Skeletal muscle satellite cell (primary cell): ENCODE data around the gene KCTD16.

ENCODE experiments used
- H3K27me3 ChIP-seq: 2 replicates; pipeline ENCODE4 v1.7.0; 2013; ENCODE audit warnings: low read length; ENCODE audit not compliant: control insufficient read depth, insufficient read depth
- H3K36me3 ChIP-seq: 2 replicates; pipeline ENCODE4 v1.7.0; 2013; ENCODE audit warnings: mild to moderate bottlenecking, control low read depth, low read length; ENCODE audit not compliant: insufficient read depth
- H3K4me1 ChIP-seq: 2 replicates; pipeline ENCODE4 v1.7.0; 2013; ENCODE audit warnings: low read length; ENCODE audit not compliant: control insufficient read depth, insufficient read depth
- H3K4me2 ChIP-seq: 2 replicates; pipeline ENCODE4 v1.7.0; 2013; ENCODE audit warnings: mild to moderate bottlenecking, low read length
- H3K4me3 ChIP-seq: 2 replicates; pipeline ENCODE4 v1.7.0; 2013; ENCODE audit warnings: low read length
- H3K9ac ChIP-seq: 2 replicates; pipeline ENCODE4 v1.7.0; 2013; ENCODE audit warnings: mild to moderate bottlenecking, low read depth, low read length, moderate library complexity
- H3K9me3 ChIP-seq: replicated peaks from 2 replicates; pipeline ENCODE4 v1.7.0; 2013; ENCODE audit warnings: mild to moderate bottlenecking, control low read depth, low read length

Gene KCTD16

GRCh38 chr5:144356489-144356888 is 185.8 kb downstream of the KCTD16 start:
- no peak overlapping the region for H3K9ac ChIP-seq
- no peaks in the 10 kb centered on the region for H3K36me3 ChIP-seq
- no peak overlapping the region for H3K4me2 ChIP-seq
- no peak overlapping the region for H3K4me3 ChIP-seq
- no peaks in the 10 kb centered on the region for H3K27me3 ChIP-seq
- H3K9me3 ChIP-seq = no peaks in the 10 kb centered on the region
- no peaks in the 10 kb centered on the region for H3K4me1 ChIP-seq

DNA sequence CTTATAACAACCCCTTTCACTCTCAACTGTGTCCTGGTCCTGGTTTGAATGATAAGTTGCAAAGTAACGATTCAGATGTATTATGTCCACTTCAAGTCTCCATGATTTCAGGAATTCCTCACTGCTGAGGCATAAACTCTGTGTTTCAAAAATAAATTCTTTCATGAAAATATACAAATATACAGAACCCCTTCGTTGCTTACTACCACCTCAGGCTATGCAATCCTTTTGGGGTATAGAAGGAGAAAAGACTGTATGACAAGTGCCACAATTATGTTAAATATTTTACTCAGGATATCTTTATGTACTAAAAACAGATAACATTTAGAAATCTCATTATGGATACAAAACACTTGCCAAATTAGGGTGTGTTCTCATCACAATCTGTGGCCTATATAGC is 190.7 kb downstream of the KCTD16 start:
- no peak overlapping the region for H3K9ac ChIP-seq
- H3K9me3 ChIP-seq = no peaks in the 10 kb centered on the region
- no peaks in the 10 kb centered on the region for H3K27me3 ChIP-seq
- H3K4me3 ChIP-seq = no peak overlapping the region
- H3K36me3 ChIP-seq = no peaks in the 10 kb centered on the region
- no peak overlapping the region for H3K4me2 ChIP-seq
- H3K4me1 ChIP-seq = no peaks in the 10 kb centered on the region

- no peak overlapping the region for H3K9ac ChIP-seq
- H3K4me1 ChIP-seq = peaks cover 11% of the 10 kb centered on the region
- no peaks in the 10 kb centered on the region for H3K9me3 ChIP-seq
- H3K4me2 ChIP-seq = no peak overlapping the region
- no peaks in the 10 kb centered on the region for H3K36me3 ChIP-seq
- H3K4me3 ChIP-seq = no peak overlapping the region
- H3K27me3 ChIP-seq = no peaks in the 10 kb centered on the region
These were observed 195.2 kb downstream of the KCTD16 start for GRCh38 chr5:144365885-144366284.

- H3K9me3 ChIP-seq = no peaks in the 10 kb centered on the region
- no peak overlapping the region for H3K9ac ChIP-seq
- no peak overlapping the region for H3K4me3 ChIP-seq
- no peaks in the 10 kb centered on the region for H3K36me3 ChIP-seq
- H3K4me2 ChIP-seq = no peak overlapping the region
- peaks cover 11% of the 10 kb centered on the region for H3K4me1 ChIP-seq
- H3K27me3 ChIP-seq = no peaks in the 10 kb centered on the region
These were observed 197.3 kb downstream of the KCTD16 start for GRCh38 chr5:144367991-144368390.

GRCh38 chr5:144368556-144368955 is 197.9 kb downstream of the KCTD16 start:
- Histone ChIP-seq H3K4me1 (peaks cover 11% of the 10 kb centered on the region), H3K4me2 (no peak overlapping the region), H3K4me3 (no peak overlapping the region), H3K36me3 (no peaks in the 10 kb centered on the region), H3K9me3 (no peaks in the 10 kb centered on the region), H3K27me3 (no peaks in the 10 kb centered on the region), H3K9ac (no peak overlapping the region)

- Histone ChIP-seq H3K9me3 (no peaks in the 10 kb centered on the region), H3K4me2 (no peak overlapping the region), H3K27me3 (no peaks in the 10 kb centered on the region), H3K4me3 (no peak overlapping the region), H3K4me1 (peaks cover 11% of the 10 kb centered on the region), H3K9ac (no peak overlapping the region), H3K36me3 (no peaks in the 10 kb centered on the region)
These were observed 198.3 kb downstream of the KCTD16 start for GRCh38 chr5:144369006-144369405.

DNA sequence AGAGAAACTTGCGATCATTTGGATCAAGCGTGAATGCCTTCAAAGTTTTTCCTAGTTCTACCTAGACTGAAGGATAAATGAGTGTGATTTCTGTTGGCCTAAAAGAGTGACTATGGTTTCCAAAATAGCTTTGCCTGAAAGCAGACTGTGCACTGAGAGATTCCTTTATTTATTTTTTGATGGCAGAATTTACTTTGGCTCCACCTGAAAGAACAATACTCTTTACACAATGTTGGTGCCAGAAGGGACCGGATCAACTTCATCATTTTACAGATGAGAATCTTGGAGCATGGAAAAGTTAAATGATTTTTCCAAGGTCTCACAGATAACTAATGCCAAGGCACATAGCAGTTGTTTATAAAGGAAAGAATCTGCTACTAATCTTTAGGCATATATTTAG is 199.6 kb downstream of the KCTD16 start:
- Histone ChIP-seq H3K9ac (no peak overlapping the region), H3K9me3 (no peaks in the 10 kb centered on the region), H3K36me3 (no peaks in the 10 kb centered on the region), H3K4me2 (no peak overlapping the region), H3K27me3 (no peaks in the 10 kb centered on the region), H3K4me3 (no peak overlapping the region), H3K4me1 (peaks cover 11% of the 10 kb centered on the region)

DNA sequence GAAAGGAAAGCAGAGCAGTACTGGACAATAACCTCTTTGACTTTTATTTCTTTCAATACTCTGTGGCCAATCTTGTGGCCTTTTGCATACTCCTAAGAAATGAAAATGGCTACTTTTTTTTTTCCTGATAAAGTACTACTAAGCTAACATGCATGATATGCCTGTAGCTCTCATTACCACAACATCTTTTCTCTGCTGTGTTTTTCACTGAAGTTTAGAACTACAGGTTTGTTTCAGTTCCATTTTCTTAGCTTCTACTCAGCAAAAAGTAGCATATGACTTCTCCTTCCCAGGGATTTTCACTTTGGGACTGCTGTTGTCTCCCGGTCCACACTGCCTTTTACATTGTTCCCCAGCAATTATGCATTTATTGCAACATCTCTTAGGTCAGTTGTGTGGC is 204.0 kb downstream of the KCTD16 start:
- no peaks in the 10 kb centered on the region for H3K36me3 ChIP-seq
- H3K4me1 ChIP-seq = no peaks in the 10 kb centered on the region
- no peak overlapping the region for H3K4me3 ChIP-seq
- no peak overlapping the region for H3K4me2 ChIP-seq
- no peak overlapping the region for H3K9ac ChIP-seq
- H3K9me3 ChIP-seq = no peaks in the 10 kb centered on the region
- H3K27me3 ChIP-seq = no peaks in the 10 kb centered on the region

DNA sequence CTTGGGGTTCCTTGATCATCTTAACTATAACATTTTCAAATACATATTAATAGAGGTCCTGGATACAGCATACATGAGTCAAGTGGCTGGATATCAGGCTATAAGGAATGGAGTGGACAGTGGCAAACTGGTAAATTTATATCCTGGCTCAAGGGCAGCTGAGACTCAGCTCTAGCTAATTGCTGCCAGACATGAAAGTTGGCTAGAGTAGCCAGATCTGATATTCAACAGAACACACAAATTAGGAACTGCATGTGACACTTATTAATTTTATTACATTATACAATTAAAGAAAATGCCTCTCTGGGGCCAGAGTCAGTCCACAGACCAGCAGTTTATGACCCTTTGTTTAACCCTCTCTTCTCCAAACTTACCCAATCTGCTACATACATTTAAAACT is 206.5 kb downstream of the KCTD16 start:
- Histone ChIP-seq H3K9ac (no peak overlapping the region), H3K9me3 (no peaks in the 10 kb centered on the region), H3K4me2 (no peak overlapping the region), H3K4me3 (no peak overlapping the region), H3K4me1 (no peaks in the 10 kb centered on the region), H3K27me3 (no peaks in the 10 kb centered on the region), H3K36me3 (no peaks in the 10 kb centered on the region)

DNA sequence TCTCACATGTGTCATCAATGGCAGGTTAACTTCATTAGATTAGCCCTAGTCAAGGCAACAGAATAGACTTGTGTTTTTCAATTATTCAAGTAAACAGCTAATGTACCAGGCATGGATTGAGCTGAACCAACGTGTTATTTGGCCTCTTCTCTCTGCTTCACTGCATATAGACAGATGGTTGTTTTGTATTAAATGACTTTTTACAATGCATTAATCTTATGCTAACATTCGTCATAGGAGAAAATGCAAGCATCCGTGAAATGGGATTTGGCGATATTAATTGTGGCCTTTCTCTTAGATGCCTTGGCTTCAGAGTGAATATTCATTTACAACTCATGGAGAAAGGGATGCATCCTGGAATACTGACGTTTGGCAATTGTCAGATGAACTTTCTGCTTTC is 208.0 kb downstream of the KCTD16 start:
- Histone ChIP-seq H3K4me3 (no peak overlapping the region), H3K9ac (no peak overlapping the region), H3K4me1 (no peaks in the 10 kb centered on the region), H3K9me3 (no peaks in the 10 kb centered on the region), H3K27me3 (no peaks in the 10 kb centered on the region), H3K36me3 (no peaks in the 10 kb centered on the region), H3K4me2 (no peak overlapping the region)

DNA sequence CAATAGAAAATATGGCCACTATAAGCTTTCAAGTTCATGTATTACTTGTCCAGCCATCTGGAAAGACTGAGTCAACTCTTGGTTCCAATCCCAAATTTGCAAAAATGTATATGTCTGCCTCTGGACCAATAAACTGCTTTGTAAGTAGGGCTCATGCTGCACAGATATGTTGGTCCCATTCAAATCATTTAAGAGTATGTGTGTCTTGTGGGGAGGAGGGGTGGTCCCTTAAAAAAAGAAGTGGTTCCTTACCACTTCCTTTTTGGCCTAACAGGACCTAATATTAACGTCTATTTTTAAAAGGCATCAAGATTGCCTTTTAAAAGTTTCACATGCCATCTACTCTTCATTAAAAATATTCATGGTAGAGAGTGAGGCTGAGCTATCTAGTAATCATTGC is 214.9 kb downstream of the KCTD16 start:
- Histone ChIP-seq H3K36me3 (no peaks in the 10 kb centered on the region), H3K9me3 (no peaks in the 10 kb centered on the region), H3K27me3 (no peaks in the 10 kb centered on the region), H3K4me1 (no peaks in the 10 kb centered on the region), H3K4me2 (no peak overlapping the region), H3K9ac (no peak overlapping the region), H3K4me3 (no peak overlapping the region)

DNA sequence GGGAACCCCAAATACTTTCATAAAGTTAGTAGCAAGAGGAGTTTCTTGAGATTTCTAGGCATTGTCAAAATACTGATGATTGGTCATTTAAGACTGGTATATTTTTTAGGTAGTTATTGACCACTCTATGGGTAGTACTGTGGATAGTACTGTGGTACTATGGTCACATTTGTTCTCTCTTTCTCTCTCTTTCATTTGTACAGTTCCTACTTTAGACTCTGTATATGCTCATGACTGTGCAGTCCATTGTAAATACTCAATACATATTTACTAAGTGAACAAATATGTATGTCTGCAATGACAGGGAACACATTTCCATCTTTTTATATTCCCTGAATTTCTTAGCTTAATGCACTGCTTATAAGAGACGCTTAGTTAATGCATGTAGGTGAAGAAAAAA is 215.6 kb downstream of the KCTD16 start:
- H3K4me3 ChIP-seq = no peak overlapping the region
- H3K27me3 ChIP-seq = no peaks in the 10 kb centered on the region
- no peaks in the 10 kb centered on the region for H3K9me3 ChIP-seq
- no peaks in the 10 kb centered on the region for H3K4me1 ChIP-seq
- H3K9ac ChIP-seq = no peak overlapping the region
- H3K36me3 ChIP-seq = no peaks in the 10 kb centered on the region
- no peak overlapping the region for H3K4me2 ChIP-seq
